ENCODE results near the gene SMARCB1. TPM values are rescaled to one million over a fixed set of nuclear protein-coding genes. Genes with fewer than 3 reads are reported as not detected.

SMARCB1 gene
- total RNA-seq, 2 donors from 2014 or later, result 136 to 148 TPM

GRCh38 chr22:23774114-23774921 is 12.4 kb upstream of the SMARCB1 start:
- H3K27me3 Mint-ChIP-seq (ENCODE audit: insufficient read depth), result peaks cover 34% of the 10 kb centered on the region
- H3K36me3 Mint-ChIP-seq (ENCODE audit: low read depth), result no peaks in the 10 kb centered on the region
- no peak overlapping the region for H3K4me3 Mint-ChIP-seq
- Histone ChIP-seq H3K27me3 (ENCODE audit: control insufficient read depth, insufficient read depth, low read length, poor library complexity, severe bottlenecking) (no peaks in the 10 kb centered on the region), H3K4me3 (ENCODE audit: low read length) (no peak overlapping the region), H3K36me3 (ENCODE audit: control insufficient read depth, insufficient read depth, low read length) (no peaks in the 10 kb centered on the region), H3K9me3 (ENCODE audit: control insufficient read depth, low read length) (no peaks in the 10 kb centered on the region), H3K27ac (ENCODE audit: low read depth, low read length) (no peak overlapping the region), H3K4me1 (ENCODE audit: control insufficient read depth, insufficient read depth, low read length) (peaks cover 5% of the 10 kb centered on the region), H3K9ac (ENCODE audit: extremely low read depth, low read length, poor library complexity, severe bottlenecking) (no peak overlapping the region)
- H3K4me1 Mint-ChIP-seq, result peaks cover 23% of the 10 kb centered on the region
- 82 to 83% methylated on average over 9 to 12 of the region's 12 CpGs for WGBS, 2 experiments (ENCODE audit: insufficient coverage in 1 of 2, insufficient read length in 1 of 2)
- no peaks in the 10 kb centered on the region for H3K9me3 Mint-ChIP-seq
- DNase-seq, result no peak
- TF ChIP-seq CTCF (conservative IDR thresholded peaks at IDR 0.05), result no peak
- no peak overlapping the region for H3K27ac Mint-ChIP-seq

GRCh38 chr22:23774922-23775436 is 11.8 kb upstream of the SMARCB1 start:
- H3K4me3 Mint-ChIP-seq, result no peak overlapping the region
- DNase-seq, result peak; percentile 74
- no peaks in the 10 kb centered on the region for H3K36me3 Mint-ChIP-seq (ENCODE audit: low read depth)
- H3K9me3 Mint-ChIP-seq, result no peaks in the 10 kb centered on the region
- Histone ChIP-seq H3K9ac (ENCODE audit: extremely low read depth, low read length, poor library complexity, severe bottlenecking) (no peak overlapping the region), H3K36me3 (ENCODE audit: control insufficient read depth, insufficient read depth, low read length) (no peaks in the 10 kb centered on the region), H3K27me3 (ENCODE audit: control insufficient read depth, insufficient read depth, low read length, poor library complexity, severe bottlenecking) (no peaks in the 10 kb centered on the region), H3K4me3 (ENCODE audit: low read length) (no peak overlapping the region), H3K4me1 (ENCODE audit: control insufficient read depth, insufficient read depth, low read length) (peaks cover 5% of the 10 kb centered on the region), H3K9me3 (ENCODE audit: control insufficient read depth, low read length) (no peaks in the 10 kb centered on the region), H3K27ac (ENCODE audit: low read depth, low read length) (no peak overlapping the region)
- peaks cover 23% of the 10 kb centered on the region for H3K4me1 Mint-ChIP-seq
- H3K27ac Mint-ChIP-seq, result no peak overlapping the region
- no peak for TF ChIP-seq CTCF (conservative IDR thresholded peaks at IDR 0.05)
- H3K27me3 Mint-ChIP-seq (ENCODE audit: insufficient read depth), result peaks cover 27% of the 10 kb centered on the region
- WGBS, 2 experiments (ENCODE audit: insufficient coverage in 1 of 2, insufficient read length in 1 of 2), result 92 to 100% methylated on average over 2 of the region's 2 CpGs

GRCh38 chr22:23775779-23776375 is 10.9 kb upstream of the SMARCB1 start:
- Mint-ChIP-seq H3K4me1 (peaks cover 23% of the 10 kb centered on the region), H3K27me3 (ENCODE audit: insufficient read depth) (peaks cover 27% of the 10 kb centered on the region), H3K36me3 (ENCODE audit: low read depth) (no peaks in the 10 kb centered on the region), H3K27ac (no peak overlapping the region), H3K9me3 (no peaks in the 10 kb centered on the region), H3K4me3 (no peak overlapping the region)
- Histone ChIP-seq H3K4me3 (ENCODE audit: low read length) (no peak overlapping the region), H3K9me3 (ENCODE audit: control insufficient read depth, low read length) (no peaks in the 10 kb centered on the region), H3K27me3 (ENCODE audit: control insufficient read depth, insufficient read depth, low read length, poor library complexity, severe bottlenecking) (no peaks in the 10 kb centered on the region), H3K36me3 (ENCODE audit: control insufficient read depth, insufficient read depth, low read length) (no peaks in the 10 kb centered on the region), H3K9ac (ENCODE audit: extremely low read depth, low read length, poor library complexity, severe bottlenecking) (no peak overlapping the region), H3K27ac (ENCODE audit: low read depth, low read length) (no peak overlapping the region), H3K4me1 (ENCODE audit: control insufficient read depth, insufficient read depth, low read length) (peaks cover 5% of the 10 kb centered on the region)
- no peak for TF ChIP-seq CTCF (conservative IDR thresholded peaks at IDR 0.05)
- WGBS, 2 experiments (ENCODE audit: insufficient coverage in 1 of 2, insufficient read length in 1 of 2), result 84 to 100% methylated on average over 1 to 3 of the region's 3 CpGs
- no peak for DNase-seq

Data from endodermal cell (in vitro differentiated cells).